Hematopoietic multipotent progenitor cell treated with erythropoietin and hydrocortisone succinate and interleukin-3 and kit ligand, for 6 days (in vitro differentiated cells): ENCODE data around the gene MRPL22.
"Not testable (repeated sequence)": the region's sequence is repeated elsewhere in the genome, so short reads cannot be mapped to it uniquely, and the experiment has no call there.

Source experiments
- DNase-seq: peaks from one replicate; pipeline ENCODE4 v3.0.0-alpha.2; 2015

Gene MRPL22

DNA sequence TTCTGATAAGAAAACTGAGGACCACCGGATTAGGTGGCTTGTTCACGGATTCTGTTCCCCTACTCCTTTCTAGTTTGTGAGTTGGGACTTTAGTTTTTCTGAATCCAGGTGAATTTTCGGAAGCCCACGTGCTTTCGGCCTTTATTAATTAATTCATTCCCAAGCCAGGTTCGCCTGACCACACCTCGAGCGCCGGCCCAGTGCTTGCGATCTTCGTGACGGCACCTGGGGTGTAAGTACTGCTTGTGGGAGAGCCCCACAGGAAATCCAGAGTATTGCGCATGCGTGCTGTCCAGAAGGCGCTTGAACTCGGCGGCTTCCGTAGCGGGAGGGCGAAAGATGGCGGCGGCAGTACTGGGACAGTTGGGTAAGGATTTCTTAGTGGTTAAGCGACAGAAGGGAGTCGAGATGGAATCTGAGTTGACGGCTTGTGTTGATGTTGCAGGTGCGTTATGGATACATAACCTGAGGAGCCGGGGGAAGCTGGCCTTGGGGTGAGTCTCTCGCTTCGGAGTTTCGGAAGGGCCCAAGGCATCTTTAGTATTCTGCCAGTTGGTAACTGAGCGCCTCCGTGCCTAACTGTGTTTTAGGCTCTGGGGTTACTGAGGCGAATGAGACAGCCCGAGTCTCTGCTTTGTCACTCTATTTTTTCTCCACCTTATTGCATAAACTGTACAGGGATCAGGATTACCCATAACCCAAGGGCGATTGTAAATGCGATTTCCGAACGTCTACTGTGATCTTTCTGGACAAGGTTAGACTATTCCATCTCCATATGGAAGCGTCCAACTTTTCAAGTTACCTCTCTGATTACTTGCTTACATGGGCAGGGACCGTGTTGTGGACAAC, at the start of gene MRPL22:
Gene MRPL22, plus strand, starts transcription at position 302 of the 849 bp plus-strand sequence. Its CDS starts 38 bp downstream, at position 340.
- peak; percentile 98 for DNase-seq

DNA sequence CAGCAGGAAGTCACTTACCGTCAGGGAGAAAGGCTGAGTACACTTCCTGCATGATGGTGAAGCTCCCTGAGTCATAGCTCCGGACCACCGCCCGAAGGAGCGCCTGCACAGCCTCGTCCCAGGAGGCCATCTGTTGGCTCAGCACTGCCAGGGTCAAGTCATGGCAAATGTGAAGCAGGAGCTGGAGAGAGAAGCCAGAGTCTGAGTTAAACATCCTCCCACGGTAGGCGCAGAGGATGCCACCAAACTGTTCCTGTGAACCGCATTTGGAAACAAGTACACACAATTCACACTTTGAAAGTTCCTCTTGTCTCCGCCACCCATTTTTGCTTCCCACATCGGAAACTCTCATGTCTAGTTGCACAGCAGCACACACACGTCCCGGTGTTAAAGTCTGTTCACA, 48.5 kb upstream of the MRPL22 start:
- no peak for DNase-seq

DNA sequence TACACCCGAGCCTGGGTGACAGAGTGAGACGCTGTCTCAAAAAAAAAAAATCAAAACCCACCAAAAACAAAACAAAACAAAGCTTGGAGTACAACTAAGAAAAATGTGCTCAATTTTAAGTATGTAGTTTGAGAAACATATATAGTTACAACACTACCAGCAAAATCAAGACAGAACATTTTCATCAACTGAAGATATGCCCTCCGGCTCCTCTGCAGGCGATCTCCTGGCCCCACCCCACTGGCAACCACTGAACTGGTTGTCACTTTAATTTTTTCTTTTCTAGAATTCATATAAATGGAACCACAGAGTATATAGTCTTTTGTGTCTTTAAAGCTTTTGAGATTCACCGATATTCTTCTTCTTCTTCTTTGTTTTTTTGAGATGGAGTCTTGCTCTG, 47.5 kb upstream of the MRPL22 start:
- no peak for DNase-seq

DNA sequence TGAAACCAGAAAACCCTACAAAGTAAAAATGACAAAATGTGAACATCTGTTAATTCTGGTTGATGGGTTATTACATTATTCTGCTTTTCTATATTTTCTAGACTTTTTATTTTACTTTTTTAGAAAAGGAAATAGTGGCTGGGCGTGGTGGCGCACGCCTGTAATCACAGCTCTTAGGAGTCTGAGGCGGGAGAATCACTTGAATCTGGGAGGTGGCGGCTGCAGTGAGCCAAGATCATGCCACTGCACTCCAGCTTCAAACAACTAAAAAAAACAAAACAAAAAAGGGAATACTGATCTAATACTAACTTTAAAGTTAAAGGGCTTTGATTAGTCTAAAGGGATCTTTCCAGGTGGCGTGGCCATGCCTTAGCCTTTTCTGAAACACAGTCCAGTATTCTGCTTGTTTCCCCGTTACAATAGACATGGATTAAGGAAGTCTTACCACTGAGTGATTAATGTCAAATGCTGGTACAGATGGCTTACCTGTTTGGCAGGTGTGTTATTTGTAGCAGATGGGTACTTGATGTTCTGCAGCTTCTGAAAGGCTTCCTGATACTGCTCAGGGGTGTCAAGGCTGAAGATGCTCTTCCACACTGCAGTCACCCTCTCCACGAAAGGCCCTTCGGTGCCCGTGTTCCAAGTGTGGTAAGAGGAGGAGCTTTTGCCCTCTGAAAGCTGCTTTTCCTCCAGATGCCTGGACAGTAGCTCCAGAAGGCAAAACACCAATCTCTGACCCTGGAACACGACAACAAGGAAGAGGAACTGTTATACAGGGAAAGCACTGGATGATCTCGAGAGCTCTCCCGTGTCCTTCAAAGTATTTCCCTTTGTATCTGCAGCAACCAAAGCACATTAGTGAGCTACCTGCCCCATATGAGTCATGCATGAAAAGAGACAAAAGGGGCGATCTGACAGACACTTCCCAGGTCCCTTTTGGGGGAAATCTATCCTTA, 45.0 kb upstream of the MRPL22 start:
- DNase-seq = no peak

DNA sequence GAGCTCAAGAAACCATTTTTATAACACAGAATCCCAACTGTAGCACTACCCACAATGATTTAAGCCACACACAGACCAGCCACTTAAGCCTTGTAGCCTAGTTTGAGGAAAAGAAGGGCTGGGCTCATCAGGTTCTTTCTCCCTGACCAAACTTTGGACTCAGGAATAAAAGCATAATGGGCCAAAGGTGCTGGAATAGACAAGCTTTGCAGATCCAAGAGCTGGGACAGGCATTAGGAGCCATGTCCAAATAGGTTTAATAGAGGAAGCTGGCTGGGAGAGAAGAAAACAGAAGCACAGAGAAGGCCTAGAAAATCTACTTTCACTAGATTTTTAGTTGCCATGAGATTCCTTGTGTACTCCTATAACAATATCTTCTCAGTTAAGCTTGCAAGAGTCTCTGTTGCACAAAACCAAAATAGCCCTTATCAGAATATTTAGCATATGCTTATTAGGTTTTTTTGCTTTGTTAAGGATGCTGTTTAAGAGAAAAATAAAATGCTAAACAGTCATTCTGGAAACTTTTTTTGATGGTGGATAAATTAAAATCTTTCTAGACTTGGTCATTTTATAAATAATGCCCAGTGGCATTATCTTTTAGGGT, 44.2 kb upstream of the MRPL22 start:
- no peak for DNase-seq

DNA sequence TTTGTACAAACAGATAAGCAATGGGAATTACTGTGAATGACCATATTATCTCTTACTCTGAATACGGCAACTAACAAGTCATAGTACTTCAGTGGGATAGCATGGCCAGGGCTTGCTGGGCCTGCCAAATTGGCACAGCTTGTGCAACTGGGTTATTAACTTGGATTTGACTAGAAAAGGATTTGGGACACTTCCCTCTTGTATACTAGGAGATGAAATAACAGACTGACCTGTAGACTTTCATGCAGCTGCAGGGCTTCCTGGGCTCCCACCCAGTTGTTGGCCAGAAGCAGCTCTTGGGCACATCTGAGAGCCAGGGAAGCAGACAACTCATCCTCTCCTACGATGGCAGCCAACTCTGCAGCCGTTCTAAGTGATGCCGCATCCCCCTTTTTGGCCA, 42.7 kb upstream of the MRPL22 start:
- DNase-seq = no peak

DNA sequence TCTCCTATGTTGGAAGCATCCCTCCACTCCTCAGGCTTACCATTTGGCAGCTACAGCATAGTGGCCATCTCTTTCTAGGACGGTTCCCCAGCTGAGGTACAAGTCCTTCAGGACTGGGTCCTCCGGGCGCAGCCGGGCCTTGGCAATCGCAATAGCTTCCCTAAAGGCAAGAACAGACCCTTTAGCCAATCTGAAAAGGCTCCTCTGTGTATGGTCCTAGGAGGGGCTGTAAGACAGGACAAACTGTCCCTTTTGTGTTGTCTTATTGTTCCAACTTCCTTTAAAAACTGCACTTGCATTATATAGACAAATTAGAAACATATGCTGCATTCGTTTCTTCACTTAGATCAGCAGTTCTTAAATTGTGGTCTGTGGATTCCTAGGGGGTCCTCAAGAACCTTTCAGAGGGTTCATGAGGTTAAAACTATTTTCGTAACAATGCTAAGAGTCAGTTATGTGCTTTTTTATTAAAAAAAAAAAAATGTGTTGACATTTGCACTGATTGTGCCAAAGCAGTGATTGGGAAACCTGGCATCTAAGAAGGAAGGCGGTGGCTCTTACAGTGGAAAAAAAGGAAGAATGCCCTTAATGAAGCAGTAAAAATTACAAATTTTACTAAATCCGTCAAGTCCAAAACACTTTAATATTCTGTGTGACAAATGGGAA, 41.6 kb upstream of the MRPL22 start:
- DNase-seq = no peak

DNA sequence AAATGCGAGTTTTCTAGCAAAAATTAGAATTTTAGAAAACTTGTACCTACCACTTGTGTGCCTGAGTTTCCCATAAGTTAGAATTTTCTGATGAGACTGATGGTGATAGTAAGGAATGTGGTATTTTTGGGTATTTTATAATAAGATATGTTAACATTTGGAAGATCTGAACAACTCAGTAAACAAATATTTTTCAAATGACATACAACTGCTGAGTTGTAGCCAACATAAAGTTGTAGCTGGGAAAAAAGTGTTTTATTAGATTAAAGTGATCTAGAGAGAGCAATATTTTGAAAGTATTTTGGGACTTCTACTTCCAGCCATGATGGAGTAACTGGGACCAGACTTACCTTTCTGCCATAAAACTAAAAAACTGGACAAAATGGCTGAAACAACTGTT, 40.8 kb upstream of the MRPL22 start:
- no peak for DNase-seq

DNA sequence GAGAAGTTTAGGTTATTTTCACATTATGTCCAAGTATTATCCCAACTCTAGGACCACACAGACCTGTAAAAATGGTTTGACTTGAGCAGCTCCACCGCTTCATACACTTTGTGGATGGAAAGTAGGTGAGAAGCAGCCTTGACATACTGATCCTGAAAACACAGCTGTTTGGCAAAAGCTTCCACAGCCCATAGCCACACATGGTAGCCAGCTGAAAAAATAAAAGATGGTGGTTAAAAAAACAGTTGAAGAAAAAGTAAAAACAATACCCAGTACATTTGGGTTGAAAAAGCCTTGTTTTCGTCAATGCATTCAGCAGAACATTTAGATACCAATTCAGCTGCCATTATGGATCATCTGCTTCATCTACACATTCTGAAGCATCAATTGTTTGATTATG, 39.6 kb upstream of the MRPL22 start:
- no peak for DNase-seq

DNA sequence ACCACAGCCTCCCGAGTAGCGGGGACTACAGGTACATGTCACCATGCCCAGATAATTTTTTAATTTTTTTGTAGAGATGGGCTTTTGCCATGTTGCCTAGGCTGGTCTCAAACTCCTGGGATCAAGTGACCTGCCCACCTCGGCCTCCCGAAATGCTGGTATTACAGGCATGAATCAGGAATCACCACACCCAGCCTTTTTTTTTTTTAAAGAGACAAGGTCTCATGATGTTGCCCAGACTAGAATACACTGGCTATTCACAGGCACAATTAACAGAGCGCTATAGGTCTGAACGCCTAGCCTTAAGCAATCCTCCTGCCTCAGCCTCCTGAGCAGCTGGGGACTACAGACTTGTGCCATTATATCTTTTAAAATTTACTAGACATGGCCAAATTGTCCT, 39.0 kb upstream of the MRPL22 start:
- DNase-seq = no peak

DNA sequence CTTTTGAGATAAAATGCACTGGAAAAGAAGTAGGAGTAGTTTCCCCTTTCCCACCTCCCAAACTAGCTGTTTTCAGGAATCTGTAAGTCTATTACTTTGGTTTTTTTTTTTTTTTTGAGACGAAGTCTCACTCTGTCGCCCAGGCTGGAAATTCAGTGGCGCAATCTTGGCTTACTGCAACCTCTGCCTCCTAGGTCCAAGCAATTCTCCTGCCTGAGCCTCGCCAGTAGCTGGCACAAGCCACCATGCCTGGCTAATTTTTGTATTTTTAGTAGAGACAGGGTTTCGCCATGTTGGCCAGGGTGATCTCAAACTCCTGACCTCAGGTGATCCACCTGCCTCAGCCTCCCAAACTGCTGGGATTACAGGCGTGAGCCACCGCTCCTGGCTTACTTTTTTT, 35.3 kb upstream of the MRPL22 start:
- not testable (repeated sequence) for DNase-seq

DNA sequence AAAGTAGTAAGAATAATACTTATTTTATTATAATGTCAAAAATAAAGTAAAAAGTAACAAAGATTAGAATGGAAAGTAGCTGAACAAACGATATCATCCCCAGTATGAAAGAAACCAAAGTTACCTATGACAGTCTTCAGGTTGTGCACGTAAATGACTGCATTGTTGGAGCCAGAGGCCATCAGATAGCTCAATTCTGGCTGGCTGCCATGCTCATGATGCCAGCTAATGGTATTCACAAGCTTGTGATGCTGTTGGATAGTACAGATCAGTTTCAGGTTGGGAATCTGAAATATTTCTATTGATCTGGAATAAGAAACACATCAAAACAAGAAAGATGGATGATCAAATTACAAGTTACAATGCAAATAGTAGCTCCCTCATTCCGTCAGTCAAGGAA, 24.0 kb upstream of the MRPL22 start:
- peak; percentile 24 for DNase-seq

DNA sequence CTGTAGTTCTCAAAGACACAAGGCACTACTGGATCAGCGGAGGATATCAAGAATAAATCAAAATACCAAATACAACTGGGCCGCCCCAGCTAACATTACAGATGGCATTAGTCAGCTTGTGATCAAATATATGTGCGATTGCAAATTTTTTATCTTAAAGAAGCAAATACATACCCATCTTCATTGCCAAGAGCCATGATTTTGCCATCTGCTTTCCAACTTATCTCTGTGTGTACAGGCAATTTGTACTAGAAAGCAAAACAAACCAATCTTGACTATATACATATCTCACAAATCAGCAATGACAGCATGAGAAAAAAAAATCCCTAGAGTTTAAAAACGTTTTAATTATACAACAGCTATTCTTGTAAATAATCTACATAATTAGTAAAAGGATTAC, 23.1 kb upstream of the MRPL22 start:
- DNase-seq = no peak

DNA sequence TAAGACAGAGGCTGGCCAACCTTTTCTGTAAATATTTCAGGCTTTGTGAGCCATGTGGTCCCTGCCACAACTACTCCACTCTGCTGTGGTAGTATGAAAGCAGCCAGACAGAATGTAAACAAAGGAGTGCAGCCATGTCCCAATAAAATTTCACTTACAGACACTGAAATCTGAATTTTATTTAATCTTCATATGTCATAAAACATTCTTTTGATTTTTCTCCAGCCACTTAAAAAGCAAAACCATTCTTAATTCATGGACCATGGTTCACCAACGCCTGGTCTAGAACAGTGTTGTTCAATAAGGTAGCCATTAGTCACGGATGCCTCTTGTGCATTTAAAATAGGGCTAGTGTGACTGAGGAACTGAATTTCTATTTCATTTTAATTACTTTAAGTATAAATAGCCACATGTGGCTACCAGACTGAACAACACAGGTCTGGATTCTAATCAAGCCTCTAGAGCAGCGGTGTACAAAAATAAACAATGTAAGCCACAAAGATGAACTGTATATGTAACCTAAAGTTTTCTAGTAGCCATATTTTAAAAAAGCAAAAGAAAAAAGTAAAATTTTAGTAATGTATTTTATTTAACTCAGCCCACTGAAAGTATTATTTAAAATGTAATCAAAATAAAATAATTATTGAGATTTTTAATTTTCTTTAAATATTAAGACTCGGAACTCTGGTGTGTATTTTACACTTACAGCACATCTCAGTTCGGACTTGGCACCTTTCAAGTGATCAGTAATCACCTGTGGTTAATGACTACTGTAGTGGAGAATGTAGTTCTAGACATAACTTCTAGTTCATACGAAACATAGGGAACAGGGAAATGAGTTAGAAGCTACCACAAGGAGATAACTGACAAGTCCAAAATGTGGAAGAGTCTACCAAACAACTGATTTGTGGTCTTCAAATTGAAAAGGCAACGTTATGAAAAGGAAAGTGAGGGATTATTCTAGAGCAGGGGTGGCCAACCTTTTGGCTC, 17.1 kb upstream of the MRPL22 start:
- DNase-seq = no peak

DNA sequence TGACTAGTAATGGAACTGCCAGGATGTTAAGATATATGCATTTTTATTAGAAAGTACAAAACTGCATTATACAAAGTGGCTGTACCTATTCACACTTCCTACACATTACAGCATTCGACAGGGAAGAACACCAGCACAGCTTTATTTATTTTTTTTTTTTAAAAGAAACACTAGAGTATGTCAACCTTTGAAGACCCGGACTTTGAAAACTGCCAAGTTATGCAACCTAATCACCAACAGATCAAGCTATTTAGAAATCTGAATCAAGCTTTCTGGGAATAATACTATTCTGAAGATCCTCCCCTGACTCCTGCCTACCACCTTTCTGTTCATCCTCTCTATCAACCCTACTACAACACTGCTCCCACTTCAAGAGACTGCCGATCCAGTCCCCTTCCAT, 7.3 kb upstream of the MRPL22 start:
- no peak for DNase-seq

DNA sequence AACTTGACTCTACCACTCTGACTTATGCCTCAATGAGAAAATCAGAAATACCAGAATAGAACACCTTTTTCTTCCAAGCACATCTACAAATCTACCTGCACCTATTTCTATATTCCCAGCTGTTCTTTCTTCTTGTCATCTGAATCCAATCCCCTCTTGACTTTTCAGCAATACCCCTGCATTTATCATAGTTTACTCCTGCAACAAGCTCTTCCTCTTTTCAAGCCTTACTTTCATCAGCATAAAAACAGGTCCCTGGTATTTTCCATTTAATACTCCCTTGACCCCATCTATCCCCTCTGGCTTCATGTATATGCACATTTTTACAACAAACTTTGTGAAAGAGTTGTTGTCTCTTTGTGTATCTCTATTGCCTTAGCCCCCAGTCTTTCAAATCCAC, 6.0 kb upstream of the MRPL22 start:
- DNase-seq = no peak

DNA sequence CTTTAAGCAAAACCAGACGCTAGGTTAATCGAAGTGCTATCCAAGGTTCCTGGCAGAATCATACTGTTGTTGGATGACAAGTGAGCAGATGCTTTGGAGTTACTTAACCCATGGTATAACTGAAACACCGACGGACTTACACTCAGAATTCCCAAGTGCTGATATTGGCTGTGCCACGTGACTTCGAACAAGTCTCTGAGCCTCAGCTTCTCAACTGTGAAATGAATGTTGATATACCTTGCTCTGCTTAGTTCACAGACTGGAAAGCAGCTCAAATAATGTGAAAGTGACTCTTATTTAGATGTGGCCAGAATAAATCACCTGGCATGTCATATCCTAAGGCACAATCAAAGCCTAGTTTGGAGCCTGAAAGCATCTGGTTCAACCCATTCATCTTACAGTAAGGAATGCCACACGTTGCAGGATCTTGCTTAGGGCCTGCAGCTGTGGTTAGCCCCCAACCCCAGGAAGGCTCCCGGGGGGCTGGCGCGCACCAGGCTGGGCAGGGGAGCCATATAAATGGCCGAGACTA, 3.6 kb upstream of the MRPL22 start:
- DNase-seq = no peak

DNA sequence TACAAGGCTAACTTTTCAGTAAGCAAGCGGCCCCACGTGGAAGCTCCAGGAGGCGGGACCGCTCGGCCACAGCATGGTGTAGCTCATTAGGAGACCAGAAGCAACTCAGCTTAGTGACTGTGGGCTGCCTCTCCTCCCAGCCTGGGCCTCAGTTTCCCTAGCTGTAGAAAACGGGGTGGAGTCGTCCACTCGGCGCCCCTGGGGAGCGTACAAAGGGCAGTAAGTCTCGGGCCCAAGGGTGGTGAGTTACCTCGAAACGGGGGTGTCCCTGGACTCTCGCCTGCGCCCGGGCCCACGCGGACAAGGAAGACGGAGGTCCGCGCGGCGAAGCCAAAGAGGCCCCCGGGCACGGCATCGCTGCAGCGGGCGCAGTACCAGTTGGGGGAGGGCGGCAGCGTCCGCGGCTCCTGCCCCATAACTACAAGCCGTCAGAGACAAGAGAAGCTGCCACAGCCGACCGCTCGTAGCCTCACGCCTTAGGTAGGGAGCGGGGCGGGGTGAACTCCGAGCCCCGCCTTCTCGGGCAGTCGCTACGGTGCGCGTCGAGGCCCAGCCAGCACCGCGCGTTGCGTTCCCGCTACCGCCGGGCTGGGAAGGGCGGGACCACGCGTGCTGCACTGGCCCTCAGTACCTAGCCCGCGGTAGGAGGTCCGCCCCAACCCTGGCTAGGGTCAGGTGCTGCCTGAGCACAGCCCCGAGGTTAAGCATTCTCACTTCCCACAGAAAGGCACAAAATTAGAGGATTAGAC, 3.0 kb upstream of the MRPL22 start, which contains the start of gene GEMIN5:
Gene GEMIN5, minus strand, starts transcription at position 494 of the 749 bp plus-strand sequence. Its CDS starts 78 bp downstream, at position 416.
- peak; percentile 96 for DNase-seq

DNA sequence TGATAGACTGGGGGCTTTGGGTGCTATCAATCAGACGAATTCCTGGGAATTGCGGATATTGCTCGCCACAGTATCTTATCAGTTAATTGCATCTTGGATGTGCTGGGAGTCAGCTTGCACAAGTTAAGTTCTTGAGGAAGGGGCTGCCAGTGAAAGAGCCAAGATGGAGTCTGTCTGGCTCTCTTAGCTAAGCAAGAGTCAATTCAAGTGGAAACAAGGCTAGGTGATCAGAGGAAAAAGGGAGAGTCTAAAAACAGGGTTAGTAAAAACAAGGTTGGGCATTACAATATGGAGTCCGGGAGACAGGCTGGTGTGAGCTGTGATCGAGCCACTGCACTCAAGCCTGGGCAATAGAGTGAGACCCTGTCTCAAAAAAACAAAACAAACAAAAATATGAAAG, 1.5 kb upstream of the MRPL22 start:
- DNase-seq = not testable (repeated sequence)

DNA sequence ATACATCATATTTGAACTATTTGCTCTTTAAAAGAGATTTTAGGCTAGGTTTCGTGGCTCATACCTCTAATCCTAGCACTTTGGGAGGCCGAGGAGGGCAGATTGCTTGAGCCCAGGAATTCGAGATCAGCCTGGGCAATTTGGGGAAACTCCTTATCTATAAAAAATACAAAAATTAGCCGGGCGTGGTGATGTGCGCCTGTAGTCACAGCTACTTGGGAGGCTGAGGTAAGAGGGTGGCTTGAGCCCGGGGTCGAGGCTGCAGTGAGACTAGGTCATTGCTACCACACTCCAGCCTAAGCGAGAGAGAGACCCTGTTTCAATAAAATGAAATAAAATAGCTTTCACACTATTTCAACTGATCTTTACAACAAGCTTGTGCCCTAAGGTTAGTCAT, 500 bp upstream of the MRPL22 start:
- peak; percentile 16 for DNase-seq
